ENCODE results near the gene DSCAM.
"Not testable (repeated sequence)": the region's sequence is repeated elsewhere in the genome, so short reads cannot be mapped to it uniquely, and the experiment has no call there.

The DSCAM gene

GRCh38 chr21:40355076-40355475 lies 491.9 kb downstream of the DSCAM start:
- no peak for DNase-seq

DNA sequence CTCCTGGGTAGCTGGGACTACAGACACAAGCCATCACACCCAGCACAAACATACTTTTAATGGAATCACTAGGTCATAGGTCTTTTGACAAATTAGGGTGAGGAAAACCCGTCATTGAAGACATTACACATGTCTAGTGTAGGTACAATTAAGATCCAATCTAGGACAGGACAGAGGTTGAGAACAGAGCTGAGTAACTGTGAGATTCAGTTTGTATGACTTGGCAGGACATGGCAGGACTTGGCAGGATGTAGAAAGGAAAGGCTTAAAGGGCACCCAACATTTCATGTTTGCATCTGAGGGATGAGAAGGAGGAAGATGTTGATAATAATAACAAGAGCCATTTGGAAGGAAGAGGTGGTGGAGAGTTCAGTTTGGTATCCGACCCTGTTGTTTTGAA lies 496.0 kb downstream of the DSCAM start:
- DNase-seq: no peak

DNA sequence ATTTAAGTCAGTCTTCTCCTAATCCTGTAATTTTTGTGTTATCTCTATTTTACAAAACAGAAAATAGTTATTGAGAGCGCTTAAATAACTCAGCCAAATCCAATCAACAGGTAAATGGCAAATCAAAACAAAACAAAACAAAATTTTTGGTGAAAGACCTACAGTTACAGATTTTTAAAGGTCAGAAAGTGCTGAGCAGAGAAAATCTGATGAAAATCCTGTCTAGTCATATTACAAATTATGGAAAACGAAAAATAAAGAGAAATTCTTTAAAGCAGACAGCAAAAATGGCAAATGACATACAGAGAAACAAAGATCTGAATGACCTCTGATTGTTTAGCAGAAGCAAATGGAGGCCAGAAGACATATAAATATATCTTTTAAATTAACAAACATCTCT lies 497.4 kb downstream of the DSCAM start:
- no peak for DNase-seq

GRCh38 chr21:40345711-40346321 lies 501.1 kb downstream of the DSCAM start:
- no peak for DNase-seq

DNA sequence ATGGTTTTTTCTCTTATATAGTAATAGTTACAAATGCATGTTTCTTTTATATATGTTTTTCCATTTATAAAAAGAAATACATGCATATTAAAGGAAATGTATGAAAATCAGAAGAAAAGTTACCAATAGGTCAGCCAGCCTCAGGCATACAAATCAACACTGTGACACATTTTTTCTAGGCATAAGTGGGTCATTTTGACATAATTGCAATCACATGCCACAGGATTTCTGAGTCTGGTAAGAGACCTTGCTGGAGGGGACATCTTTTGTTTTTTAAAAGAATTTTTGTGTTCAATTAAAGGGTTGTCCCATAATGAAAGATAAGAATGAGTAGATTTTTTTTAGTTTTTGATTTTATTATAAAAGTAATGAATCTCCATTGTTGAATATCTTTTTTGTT lies 506.6 kb downstream of the DSCAM start:
- DNase-seq: no peak

GRCh38 chr21:40339050-40339449 lies 507.9 kb downstream of the DSCAM start:
- DNase-seq: no peak

DNA sequence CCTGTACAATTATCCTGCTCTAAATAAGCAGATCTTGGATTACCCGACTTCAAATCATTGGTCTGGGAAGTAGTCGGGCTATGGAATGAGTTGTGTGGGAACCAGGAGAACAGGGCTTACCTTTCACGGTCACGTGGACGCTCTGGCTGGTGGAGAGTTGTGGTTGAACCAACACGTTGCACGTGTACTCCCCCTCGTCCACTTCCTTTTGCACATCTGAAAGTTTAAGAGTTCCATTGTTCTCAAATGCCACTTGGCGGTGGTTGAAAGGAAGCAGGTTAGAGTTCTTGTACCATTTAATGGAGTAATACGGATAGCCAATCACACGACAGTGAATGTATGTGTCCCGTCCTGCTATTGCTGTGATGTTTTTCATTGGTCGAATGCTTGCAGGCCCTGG lies 509.0 kb downstream of the DSCAM start:
- no peak for DNase-seq

DNA sequence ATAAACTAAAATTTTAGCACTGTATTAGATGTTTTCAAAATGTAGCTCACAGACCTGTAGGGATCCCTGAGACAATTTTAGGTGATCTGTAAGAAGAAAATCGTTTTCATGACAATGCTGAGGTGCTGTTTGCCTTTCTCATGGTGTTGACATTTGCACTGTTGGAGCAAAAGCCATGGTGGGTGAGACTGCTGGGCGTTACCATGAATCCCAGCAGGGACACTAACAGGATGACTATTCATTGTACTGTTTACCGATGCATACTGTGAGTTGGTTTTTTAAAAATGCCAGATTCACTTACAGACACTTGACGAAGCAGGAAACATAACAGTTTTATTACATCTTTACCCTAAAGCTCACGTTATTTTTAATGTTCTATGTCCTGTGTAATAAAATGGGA lies 511.3 kb downstream of the DSCAM start:
- DNase-seq: no peak

- no peak for DNase-seq
Measured at GRCh38 chr21:40334159-40334558, 512.8 kb downstream of the DSCAM start.

DNA sequence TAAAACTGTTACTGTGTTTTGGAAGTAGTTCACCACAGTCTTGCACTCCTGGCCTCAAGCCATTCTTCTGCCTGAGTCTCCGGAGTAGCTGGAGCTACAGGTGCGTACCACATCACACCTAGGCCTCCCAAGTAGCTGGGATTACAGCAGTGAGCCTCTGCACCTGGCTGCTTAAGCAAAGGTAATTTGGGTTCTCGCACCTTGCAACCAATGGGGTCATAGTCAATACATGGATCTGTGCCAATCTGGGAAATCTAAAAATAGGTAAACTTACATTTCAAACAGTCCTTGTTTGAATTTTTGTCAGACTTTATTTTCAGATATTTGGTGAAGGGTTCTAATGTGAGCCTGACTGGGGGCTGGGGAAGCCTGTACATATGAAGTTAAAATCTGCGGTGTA lies 513.2 kb downstream of the DSCAM start:
- DNase-seq: no peak

DNA sequence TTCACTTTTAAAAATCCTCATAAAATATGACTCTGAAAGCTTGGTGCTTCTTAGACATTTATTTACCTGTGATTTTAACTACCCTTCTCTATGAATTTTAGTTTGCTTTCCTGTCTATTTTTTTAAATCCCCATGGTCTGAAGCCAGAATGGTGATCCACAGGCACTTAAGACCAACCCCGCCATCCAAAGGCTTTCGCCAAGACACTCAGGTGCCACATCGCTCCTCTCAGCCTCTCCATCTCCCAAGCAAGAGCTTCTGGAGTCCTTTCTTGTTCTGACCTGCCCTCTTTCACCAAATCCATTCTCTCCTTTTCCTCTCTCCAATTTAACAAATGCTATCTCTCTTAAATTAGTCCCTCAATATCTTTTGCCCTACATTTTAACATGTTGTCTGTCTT lies 515.2 kb downstream of the DSCAM start:
- DNase-seq: no peak

GRCh38 chr21:40331172-40331571 lies 515.8 kb downstream of the DSCAM start:
- DNase-seq: no peak

DNA sequence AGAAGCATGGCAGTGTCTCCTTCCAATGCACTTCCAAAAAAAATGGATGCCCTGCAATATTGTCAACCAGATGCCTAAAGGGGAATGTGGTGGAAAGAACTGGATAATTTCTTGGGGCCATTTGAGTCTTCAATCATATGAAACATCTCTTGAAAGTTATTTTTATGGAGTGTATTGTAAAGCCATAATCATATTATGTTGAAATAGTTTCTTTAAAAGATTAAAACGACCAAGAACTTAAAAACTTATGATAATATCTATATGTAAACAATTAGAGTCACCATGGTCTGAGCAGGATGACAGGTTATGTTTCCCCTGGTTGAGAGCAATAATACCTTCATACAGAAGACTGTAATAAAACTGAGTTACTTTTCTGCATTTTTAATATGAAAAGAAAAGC lies 522.6 kb downstream of the DSCAM start:
- DNase-seq: no peak

GRCh38 chr21:40320718-40321117 lies 526.2 kb downstream of the DSCAM start:
- DNase-seq: not testable (repeated sequence)

GRCh38 chr21:40318371-40318770 lies 528.6 kb downstream of the DSCAM start:
- DNase-seq: no peak

GRCh38 chr21:40316104-40316503 lies 530.9 kb downstream of the DSCAM start:
- no peak for DNase-seq

GRCh38 chr21:40315626-40316025 lies 531.3 kb downstream of the DSCAM start:
- no peak for DNase-seq

GRCh38 chr21:40313260-40313659 lies 533.7 kb downstream of the DSCAM start:
- DNase-seq: no peak

GRCh38 chr21:40300300-40300699 lies 546.7 kb downstream of the DSCAM start:
- DNase-seq: no peak

DNA sequence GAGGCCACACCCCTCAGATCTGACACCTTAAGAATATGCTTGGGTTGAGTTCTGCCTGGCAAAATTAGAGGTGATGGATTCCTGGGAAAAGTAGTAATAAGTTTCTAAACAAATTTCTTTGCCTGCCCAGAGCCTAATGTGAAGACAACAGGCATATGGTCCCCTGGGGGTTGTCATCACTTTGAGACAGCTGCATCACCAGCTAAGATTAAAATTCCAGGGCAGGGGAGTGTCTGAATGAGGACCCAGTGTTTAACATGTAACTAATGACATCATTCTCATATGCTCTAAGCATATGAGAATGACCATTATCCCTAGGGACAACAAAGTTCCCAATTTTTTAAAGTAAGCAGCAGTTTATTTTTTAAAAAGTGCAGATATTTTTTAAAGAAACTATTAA lies 547.5 kb downstream of the DSCAM start:
- no peak for DNase-seq

DNA sequence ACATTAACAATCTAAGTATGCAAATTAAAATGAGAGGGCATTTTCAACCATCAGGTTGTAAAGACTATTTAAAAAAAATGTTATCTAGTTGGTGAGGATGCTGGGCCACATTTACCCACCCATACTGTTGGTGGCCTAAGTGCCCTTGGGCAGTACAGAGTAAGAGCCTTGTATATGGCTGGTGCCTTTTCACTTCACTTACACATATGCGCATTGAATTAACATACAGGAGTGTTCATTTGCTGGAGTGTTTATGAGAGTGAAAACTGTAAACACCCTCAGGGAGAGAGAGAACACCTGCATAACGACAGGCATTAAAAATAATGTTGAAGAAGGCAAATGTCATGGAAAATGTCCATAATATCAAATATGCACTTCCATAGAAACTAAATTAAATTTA lies 552.6 kb downstream of the DSCAM start:
- DNase-seq: no peak

GRCh38 chr21:40291560-40291959 lies 555.4 kb downstream of the DSCAM start:
- DNase-seq: no peak

GRCh38 chr21:40284409-40284808 lies 562.5 kb downstream of the DSCAM start:
- no peak for DNase-seq

DNA sequence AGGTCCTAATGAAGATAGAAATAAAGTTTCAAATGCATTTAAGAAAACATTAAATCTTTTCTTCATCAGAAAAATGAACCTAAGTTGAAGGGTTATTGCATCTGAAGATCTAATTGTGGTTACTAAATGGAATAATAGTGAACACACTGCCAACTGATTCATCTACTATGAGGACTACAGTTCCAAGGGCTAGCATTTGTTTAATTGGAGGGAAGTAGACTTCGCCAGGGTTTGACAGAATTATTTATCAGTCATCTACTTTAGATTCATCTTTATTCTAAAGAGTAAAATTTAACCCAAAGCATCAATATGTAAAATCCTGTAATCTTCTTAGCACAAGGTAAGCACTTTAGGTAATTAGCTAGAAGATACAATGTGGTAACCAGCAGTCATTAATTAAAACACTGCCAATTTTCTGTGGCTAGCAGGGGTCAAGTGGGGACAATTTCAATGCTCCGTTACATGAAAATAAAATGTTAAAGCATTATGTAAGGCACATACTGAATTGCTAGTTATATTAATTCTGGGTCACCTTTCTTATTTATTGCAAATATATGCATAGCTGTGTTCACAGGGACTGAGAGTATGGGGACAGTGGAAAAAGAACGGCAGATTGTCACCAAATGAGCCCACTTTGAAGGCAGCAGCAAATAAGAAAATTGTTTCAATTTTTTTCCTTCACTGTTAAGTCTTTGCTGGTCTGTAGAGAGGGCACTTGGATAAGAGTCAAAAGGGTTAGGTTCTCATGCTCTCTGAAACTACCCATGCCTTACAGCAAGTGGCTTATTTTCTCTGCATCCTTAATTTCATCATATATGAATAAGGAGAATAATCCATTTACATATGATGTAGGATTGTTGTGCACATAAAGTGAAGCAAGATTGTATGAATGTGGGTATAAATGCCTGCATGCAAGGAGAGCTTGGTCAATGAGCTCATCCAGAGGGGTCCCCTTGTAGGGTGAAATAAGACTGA lies 563.8 kb downstream of the DSCAM start:
- DNase-seq: no peak

DNA sequence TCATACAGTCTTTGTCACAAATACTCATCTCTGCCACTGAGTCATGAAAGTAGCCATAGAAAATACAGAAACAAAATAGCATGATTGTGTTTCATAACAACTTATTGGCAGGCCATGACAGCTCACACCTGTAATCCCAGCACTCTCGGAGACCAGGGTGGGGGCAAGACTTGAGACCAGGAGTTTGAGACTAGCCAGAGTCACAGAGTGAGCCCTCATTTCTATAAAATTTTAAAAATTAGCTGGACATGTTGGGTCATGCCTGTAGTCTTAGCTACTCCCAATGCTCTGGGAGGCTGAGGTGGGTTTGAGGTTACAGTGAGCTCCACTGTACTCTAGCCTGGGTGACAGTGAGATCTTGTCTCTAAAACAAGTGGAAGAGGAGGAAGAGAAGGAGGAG lies 568.6 kb downstream of the DSCAM start:
- no peak for DNase-seq

Data from NCI-H1436 (cell line).